MG63 (cell line): ENCODE measurements around the gene RBM48. TPM values are rescaled to one million over a fixed set of nuclear protein-coding genes. Genes with fewer than 3 reads are reported as not detected.
"Not testable (repeated sequence)": the region's sequence is repeated elsewhere in the genome, so short reads cannot be mapped to it uniquely, and the experiment has no call there.

Source experiments
- DNase-seq: peaks from one replicate; pipeline ENCODE4 v3.0.0-alpha.2; 2020
- H3K27me3 ChIP-seq: fragments of 250-450 bp; sonication (Bioruptor Pico); 2 replicates; pipeline ENCODE4 v1.5.1; 2020; ENCODE audit warnings: mild to moderate bottlenecking, moderate library complexity
- H3K36me3 ChIP-seq: fragments of 250-450 bp; sonication (Bioruptor Pico); 2 replicates; pipeline ENCODE4 v1.5.1; 2020; ENCODE audit warnings: mild to moderate bottlenecking, moderate library complexity
- H3K4me3 ChIP-seq: fragments of 250-450 bp; sonication (Bioruptor Pico); 2 replicates; pipeline ENCODE4 v1.5.1; 2020; ENCODE audit warnings: mild to moderate bottlenecking, moderate library complexity
- H3K9me3 ChIP-seq: fragments of 250-450 bp; sonication (Bioruptor Pico); 2 replicates; pipeline ENCODE4 v1.5.1; 2020; ENCODE audit warnings: mild to moderate bottlenecking, moderate library complexity
- total RNA-seq: library from RNA; depleted of rRNA; stranded (reverse); fragments of >200 nt; shearing (Covaris generic); gene quantifications from 2 replicates; pipeline ENCODE4 v1.2.3, GENCODE V29; 2014; ENCODE audit warnings: low replicate concordance

RBM48 gene
- total RNA-seq, 1 experiment from 2014 or later = 1.8 TPM

GRCh38 chr7:92523110-92523509 is 5.5 kb upstream of the RBM48 start:
- Histone ChIP-seq H3K36me3 (no peaks in the 10 kb centered on the region), H3K27me3 (no peaks in the 10 kb centered on the region), H3K4me3 (no peak overlapping the region), H3K9me3 (no peaks in the 10 kb centered on the region)
- DNase-seq = no peak

GRCh38 chr7:92527300-92528187 is 1.1 kb upstream of the RBM48 start:
- Histone ChIP-seq H3K36me3 (peaks cover 8% of the 10 kb centered on the region), H3K9me3 (no peaks in the 10 kb centered on the region), H3K27me3 (no peaks in the 10 kb centered on the region), H3K4me3 (peak overlapping the region; percentile 89)
- DNase-seq = peak; percentile 38

GRCh38 chr7:92528958-92529264 is 316 bp downstream of the RBM48 start:
- no peak for DNase-seq
- peaks cover 19% of the 10 kb centered on the region for H3K36me3 ChIP-seq
- H3K4me3 ChIP-seq = peak overlapping the region; percentile 89
- no peaks in the 10 kb centered on the region for H3K9me3 ChIP-seq
- H3K27me3 ChIP-seq = no peaks in the 10 kb centered on the region

GRCh38 chr7:92534572-92534971 is 6.0 kb downstream of the RBM48 start:
- Histone ChIP-seq H3K9me3 (no peaks in the 10 kb centered on the region), H3K27me3 (no peaks in the 10 kb centered on the region), H3K4me3 (no peak overlapping the region), H3K36me3 (peaks cover 25% of the 10 kb centered on the region)
- no peak for DNase-seq

- not testable (repeated sequence) for H3K27me3 ChIP-seq, DNase-seq, H3K36me3 ChIP-seq, H3K9me3 ChIP-seq, H3K4me3 ChIP-seq
These were observed 14.9 kb downstream of the RBM48 start for GRCh38 chr7:92543542-92543941.

GRCh38 chr7:92545116-92545515 is 16.5 kb downstream of the RBM48 start:
- not testable (repeated sequence) for H3K9me3 ChIP-seq, H3K4me3 ChIP-seq, H3K36me3 ChIP-seq, DNase-seq, H3K27me3 ChIP-seq

GRCh38 chr7:92546856-92547497 is 18.4 kb downstream of the RBM48 start:
- no peak overlapping the region for H3K4me3 ChIP-seq
- no peaks in the 10 kb centered on the region for H3K9me3 ChIP-seq
- H3K36me3 ChIP-seq = no peaks in the 10 kb centered on the region
- H3K27me3 ChIP-seq = no peaks in the 10 kb centered on the region
- DNase-seq = no peak

- Histone ChIP-seq H3K36me3 (no peaks in the 10 kb centered on the region), H3K4me3 (no peak overlapping the region), H3K9me3 (no peaks in the 10 kb centered on the region), H3K27me3 (no peaks in the 10 kb centered on the region)
- peak; percentile 86 for DNase-seq
These were observed 19.0 kb downstream of the RBM48 start for GRCh38 chr7:92547579-92547978.

GRCh38 chr7:92550194-92550593 is 21.6 kb downstream of the RBM48 start:
- H3K27me3 ChIP-seq = no peaks in the 10 kb centered on the region
- no peak overlapping the region for H3K4me3 ChIP-seq
- DNase-seq = no peak
- no peaks in the 10 kb centered on the region for H3K36me3 ChIP-seq
- H3K9me3 ChIP-seq = no peaks in the 10 kb centered on the region

- DNase-seq = no peak
These were observed 28.7 kb downstream of the RBM48 start for GRCh38 chr7:92557249-92557648.

GRCh38 chr7:92557808-92558362 is 29.3 kb downstream of the RBM48 start:
- DNase-seq = no peak
- Histone ChIP-seq H3K9me3 (no peaks in the 10 kb centered on the region), H3K27me3 (no peaks in the 10 kb centered on the region), H3K4me3 (no peak overlapping the region), H3K36me3 (peaks cover 11% of the 10 kb centered on the region)

More at GRCh38 chr7:92557249-92557648, 28.7 kb downstream of the RBM48 start:
- H3K36me3 ChIP-seq = peaks cover 9% of the 10 kb centered on the region
- H3K4me3 ChIP-seq = no peak overlapping the region
- no peaks in the 10 kb centered on the region for H3K9me3 ChIP-seq
- no peaks in the 10 kb centered on the region for H3K27me3 ChIP-seq

GRCh38 chr7:92560602-92561001 is 32.0 kb downstream of the RBM48 start:
- DNase-seq = no peak
- no peaks in the 10 kb centered on the region for H3K27me3 ChIP-seq
- no peaks in the 10 kb centered on the region for H3K9me3 ChIP-seq
- H3K4me3 ChIP-seq = no peak overlapping the region
- peaks cover 21% of the 10 kb centered on the region for H3K36me3 ChIP-seq

- Histone ChIP-seq H3K36me3 (peaks cover 31% of the 10 kb centered on the region), H3K9me3 (no peaks in the 10 kb centered on the region), H3K4me3 (no peak overlapping the region), H3K27me3 (no peaks in the 10 kb centered on the region)
- DNase-seq = no peak
These were observed 34.8 kb downstream of the RBM48 start for GRCh38 chr7:92563345-92563744.

- H3K4me3 ChIP-seq = no peak overlapping the region
- H3K9me3 ChIP-seq = no peaks in the 10 kb centered on the region
- DNase-seq = no peak
- no peaks in the 10 kb centered on the region for H3K27me3 ChIP-seq
- peaks cover 33% of the 10 kb centered on the region for H3K36me3 ChIP-seq
These were observed 38.9 kb downstream of the RBM48 start for GRCh38 chr7:92567460-92567859.

- H3K4me3 ChIP-seq = no peak overlapping the region
- H3K36me3 ChIP-seq = peaks cover 31% of the 10 kb centered on the region
- no peaks in the 10 kb centered on the region for H3K9me3 ChIP-seq
- DNase-seq = no peak
- no peaks in the 10 kb centered on the region for H3K27me3 ChIP-seq
These were observed 40.5 kb downstream of the RBM48 start for GRCh38 chr7:92569137-92569536.

GRCh38 chr7:92576296-92576695 is 47.7 kb downstream of the RBM48 start:
- no peak for DNase-seq
- Histone ChIP-seq H3K36me3 (peaks cover 46% of the 10 kb centered on the region), H3K27me3 (no peaks in the 10 kb centered on the region), H3K4me3 (no peak overlapping the region), H3K9me3 (no peaks in the 10 kb centered on the region)

GRCh38 chr7:92582948-92583347 is 54.4 kb downstream of the RBM48 start:
- no peak overlapping the region for H3K4me3 ChIP-seq
- H3K9me3 ChIP-seq = no peaks in the 10 kb centered on the region
- peaks cover 23% of the 10 kb centered on the region for H3K36me3 ChIP-seq
- H3K27me3 ChIP-seq = no peaks in the 10 kb centered on the region
- no peak for DNase-seq

GRCh38 chr7:92584953-92585352 is 56.4 kb downstream of the RBM48 start:
- Histone ChIP-seq H3K36me3 (peaks cover 5% of the 10 kb centered on the region; the same call in 1 of the 2 replicates), H3K27me3 (no peaks in the 10 kb centered on the region), H3K9me3 (no peaks in the 10 kb centered on the region), H3K4me3 (no peak overlapping the region)
- DNase-seq = no peak
